DOHH2 (cell line): ENCODE results near the gene XRCC1.

ENCODE experiments used
- CTCF ChIP-seq: fragments of 200-600 bp; sonication (generic); IDR thresholded peaks from one replicate; pipeline ENCODE4 v1.5.1; 2014; ENCODE audit warnings: antibody characterized with exemption, mild to moderate bottlenecking, low read depth, low read length; ENCODE audit not compliant: poor library complexity, severe bottlenecking
- EZH2phosphoT487 ChIP-seq: fragments of 200-600 bp; sonication (generic); IDR thresholded peaks from 2 replicates; pipeline ENCODE4 v1.6.1; 2017; ENCODE audit warnings: borderline replicate concordance, mild to moderate bottlenecking, antibody characterized with exemption, low read length, moderate library complexity, mixed read lengths

DNA sequence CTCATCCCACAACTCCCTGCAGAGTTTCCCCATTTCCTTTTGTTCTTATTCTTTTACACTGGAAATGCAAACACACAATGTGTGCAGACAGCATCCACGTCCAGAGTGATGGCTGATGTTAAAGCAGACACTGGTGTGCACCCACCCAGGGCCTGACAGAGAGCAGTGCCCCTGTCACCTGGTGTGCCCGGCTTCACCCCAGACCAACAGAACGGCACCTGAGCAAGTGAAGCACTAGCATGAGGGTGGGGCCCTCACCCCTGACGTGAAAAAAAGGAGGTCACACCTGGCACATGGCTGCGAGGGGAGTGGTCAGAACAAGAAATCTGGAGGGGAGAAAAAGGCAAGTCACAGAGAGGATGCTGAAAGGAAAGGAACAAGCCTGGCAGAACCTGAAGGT is 30.1 kb downstream of the XRCC1 start:
- TF ChIP-seq CTCF (no peak), EZH2phosphoT487 (no peak)
